HEK293T (cell line): Measurements from ENCODE around the gene POFUT2.

Experiments used
- CTCF ChIA-PET: fragments of 350-600 bp; formaldehyde crosslinking; extraction: SDS; loops from one replicate; lab custom pipeline; 2021; ENCODE audit warnings: antibody characterized with exemption, inconsistent platforms; lab: Yijun Ruan, JAX
- POLR2A ChIA-PET: fragments of 350-600 bp; formaldehyde crosslinking; extraction: SDS; loops from one replicate; lab custom pipeline; 2020; ENCODE audit warnings: antibody characterized with exemption, inconsistent platforms; lab: Yijun Ruan, JAX
- DNase-seq: peaks from one replicate; pipeline ENCODE4 v3.0.0; 2012; ENCODE audit warnings: mixed read lengths; ENCODE audit errors: extremely low spot score
- ARNT ChIP-seq: fragments of 450-650 bp; IDR thresholded peaks from 2 replicates; pipeline ENCODE4 v1.6.1; 2017; ENCODE audit warnings: mild to moderate bottlenecking
- BHLHE40 ChIP-seq: fragments of 450-650 bp; IDR thresholded peaks from 2 replicates; pipeline ENCODE4 v1.6.1; 2016; ENCODE audit warnings: mild to moderate bottlenecking, moderate library complexity, borderline replicate concordance
- CTBP1 ChIP-seq: fragments of 450-650 bp; IDR thresholded peaks from 2 replicates; pipeline ENCODE4 v1.6.1; 2016; ENCODE audit warnings: borderline replicate concordance
- ELF4 ChIP-seq: fragments of 450-650 bp; IDR thresholded peaks from 2 replicates; pipeline ENCODE4 v1.6.1; 2017; ENCODE audit warnings: antibody characterized with exemption
- FOXA1 ChIP-seq: fragments of 450-650 bp; IDR thresholded peaks from 2 replicates; pipeline ENCODE4 v1.6.1; 2016; ENCODE audit warnings: mild to moderate bottlenecking
- FOXK2 ChIP-seq: fragments of 450-650 bp; IDR thresholded peaks from 2 replicates; pipeline ENCODE4 v1.6.1; 2016; ENCODE audit warnings: mild to moderate bottlenecking
- FOXM1 ChIP-seq: fragments of 450-650 bp; IDR thresholded peaks from 2 replicates; pipeline ENCODE4 v1.6.1; 2017; ENCODE audit warnings: mild to moderate bottlenecking, borderline replicate concordance
- HDGF ChIP-seq: fragments of 450-650 bp; IDR thresholded peaks from 2 replicates; pipeline ENCODE4 v1.6.1; 2017; ENCODE audit warnings: antibody characterized with exemption, borderline replicate concordance
- L3MBTL2 ChIP-seq: fragments of 450-650 bp; conservative IDR thresholded peaks from 2 replicates; pipeline ENCODE4 v1.6.1; 2016; ENCODE audit warnings: mild to moderate bottlenecking
- LEF1 ChIP-seq: fragments of 450-650 bp; IDR thresholded peaks from 2 replicates; pipeline ENCODE4 v1.6.1; 2017; ENCODE audit warnings: mild to moderate bottlenecking, borderline replicate concordance
- NFRKB ChIP-seq: fragments of 450-650 bp; IDR thresholded peaks from 2 replicates; pipeline ENCODE4 v1.6.1; 2016; ENCODE audit warnings: mild to moderate bottlenecking, moderate library complexity
- SP1 ChIP-seq: fragments of 450-650 bp; IDR thresholded peaks from 2 replicates; pipeline ENCODE4 v1.6.1; 2017
- SUZ12 ChIP-seq: fragments of 450-650 bp; IDR thresholded peaks from 2 replicates; pipeline ENCODE4 v1.6.1; 2016; ENCODE audit warnings: mild to moderate bottlenecking
- TARDBP ChIP-seq: fragments of 450-650 bp; IDR thresholded peaks from 2 replicates; pipeline ENCODE4 v1.6.1; 2016
- ZNF384 ChIP-seq: fragments of 450-650 bp; IDR thresholded peaks from 2 replicates; pipeline ENCODE4 v1.6.1; 2016
- TF ChIP-seq, protein P1 (sequence below): fragments of 450-650 bp; IDR thresholded peaks from 2 replicates; pipeline ENCODE4 v1.6.1; 2016

POFUT2 gene

DNA sequence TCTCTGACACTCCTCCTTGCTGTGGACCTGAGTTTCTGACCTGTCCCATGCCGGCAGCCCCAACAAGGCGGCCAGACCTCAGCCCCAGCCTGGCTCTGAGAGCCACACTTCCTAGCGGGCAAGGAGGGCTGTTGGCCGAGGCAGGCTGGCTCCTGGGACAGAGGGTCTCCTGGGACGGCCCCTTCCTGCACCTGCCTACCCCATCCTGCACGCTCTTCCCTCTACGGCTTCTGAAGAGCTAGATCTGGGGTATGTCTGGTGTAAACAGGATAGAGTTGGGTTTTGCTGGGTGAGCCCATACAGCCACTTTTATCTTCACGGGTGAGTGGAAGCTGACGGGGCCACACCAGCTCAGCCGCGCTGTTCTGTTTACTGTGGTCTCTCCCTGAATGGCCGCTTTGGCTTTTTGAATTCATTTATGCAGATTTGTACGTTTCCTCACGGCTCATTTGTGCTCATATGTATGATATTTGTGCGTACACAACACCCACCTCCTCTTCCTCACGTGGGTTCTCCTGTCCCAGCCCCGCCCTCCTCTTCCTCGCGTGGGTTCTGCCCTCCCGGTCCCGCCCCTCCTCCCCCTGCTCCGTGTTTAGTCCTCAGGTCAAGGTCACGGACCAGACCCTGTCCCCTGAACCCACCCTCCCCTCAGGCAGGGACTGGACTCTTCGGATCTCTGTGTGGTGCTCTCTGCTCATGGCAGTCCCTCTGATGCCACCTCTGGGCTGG lies 34.7 kb upstream of the POFUT2 start:
- ChIA-PET POLR2A (interaction anchor here (1.9 kb wide), 1 partner anchor 35 kb away, joined by 5 read pairs; the partner anchor contains the start of gene POFUT2), CTCF (no interaction called here)
- TF ChIP-seq L3MBTL2 (no peak), LEF1 (no peak), BHLHE40 (no peak), HDGF (no peak), ELF4 (no peak), CTBP1 (no peak), ARNT (no peak), SP1 (no peak), FOXM1 (no peak), FOXA1 (no peak), TARDBP (no peak)
- TF ChIP-seq, protein P1, sequence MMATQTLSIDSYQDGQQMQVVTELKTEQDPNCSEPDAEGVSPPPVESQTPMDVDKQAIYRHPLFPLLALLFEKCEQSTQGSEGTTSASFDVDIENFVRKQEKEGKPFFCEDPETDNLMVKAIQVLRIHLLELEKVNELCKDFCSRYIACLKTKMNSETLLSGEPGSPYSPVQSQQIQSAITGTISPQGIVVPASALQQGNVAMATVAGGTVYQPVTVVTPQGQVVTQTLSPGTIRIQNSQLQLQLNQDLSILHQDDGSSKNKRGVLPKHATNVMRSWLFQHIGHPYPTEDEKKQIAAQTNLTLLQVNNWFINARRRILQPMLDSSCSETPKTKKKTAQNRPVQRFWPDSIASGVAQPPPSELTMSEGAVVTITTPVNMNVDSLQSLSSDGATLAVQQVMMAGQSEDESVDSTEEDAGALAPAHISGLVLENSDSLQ: no peak

DNA sequence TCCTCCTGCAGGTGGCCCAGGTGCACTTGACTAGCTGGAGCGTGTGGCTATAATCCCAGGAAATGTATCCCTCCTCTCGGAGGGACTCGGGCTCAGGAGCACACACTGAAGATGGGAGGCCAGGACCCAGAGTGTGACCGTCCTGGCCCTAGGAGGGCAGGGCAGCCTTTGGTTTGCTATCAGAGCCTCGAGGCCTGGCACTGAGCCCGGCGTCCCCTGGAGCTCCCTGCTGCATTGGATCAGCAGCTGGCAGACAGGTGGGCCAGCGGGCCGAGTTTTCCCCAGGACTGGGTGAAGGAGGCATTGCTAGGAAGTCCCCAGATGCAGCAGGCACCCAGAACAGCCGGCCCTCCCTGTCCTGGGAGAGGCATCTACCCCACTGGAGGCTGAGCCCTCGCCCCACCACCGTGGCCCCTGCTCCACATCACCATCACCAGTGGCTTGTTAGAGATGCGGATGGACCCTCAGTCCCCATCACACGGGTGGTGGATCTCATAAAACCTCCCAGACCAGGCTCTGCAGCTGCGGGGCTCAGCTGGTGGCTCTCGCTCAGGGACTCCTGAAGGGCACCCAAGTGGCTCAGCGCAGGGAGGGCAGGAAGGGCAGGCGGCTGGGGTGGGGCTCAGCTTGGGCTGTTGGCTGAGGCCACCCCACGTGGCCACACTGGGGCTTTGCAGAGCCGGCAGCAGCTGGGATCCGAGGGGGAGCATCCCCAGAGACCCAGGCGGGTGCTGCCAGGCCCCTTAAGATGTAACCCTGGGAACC lies 32.7 kb upstream of the POFUT2 start:
- no peak for DNase-seq
- POLR2A ChIA-PET: interaction anchor here (1.0 kb wide), 1 partner anchor 33 kb away, joined by 4 read pairs; the partner anchor contains the start of gene POFUT2
- CTCF ChIA-PET: interaction anchor here (0.7 to 1.8 kb wide), 2 partner anchors 12 to 76 kb away, joined by 5 read pairs; no protein-coding TSS in a partner anchor
- TF ChIP-seq ELF4 (no peak), FOXA1 (no peak), FOXK2 (no peak), ARNT (no peak), ZNF384 (no peak), HDGF (no peak), SUZ12 (no peak), BHLHE40 (no peak), TARDBP (no peak), L3MBTL2 (no peak), NFRKB (no peak), CTBP1 (no peak), FOXM1 (no peak)
- TF ChIP-seq, protein P1: no peak

More for the DNA sequence above, 34.7 kb upstream of the POFUT2 start:
- no peak for DNase-seq

DNA sequence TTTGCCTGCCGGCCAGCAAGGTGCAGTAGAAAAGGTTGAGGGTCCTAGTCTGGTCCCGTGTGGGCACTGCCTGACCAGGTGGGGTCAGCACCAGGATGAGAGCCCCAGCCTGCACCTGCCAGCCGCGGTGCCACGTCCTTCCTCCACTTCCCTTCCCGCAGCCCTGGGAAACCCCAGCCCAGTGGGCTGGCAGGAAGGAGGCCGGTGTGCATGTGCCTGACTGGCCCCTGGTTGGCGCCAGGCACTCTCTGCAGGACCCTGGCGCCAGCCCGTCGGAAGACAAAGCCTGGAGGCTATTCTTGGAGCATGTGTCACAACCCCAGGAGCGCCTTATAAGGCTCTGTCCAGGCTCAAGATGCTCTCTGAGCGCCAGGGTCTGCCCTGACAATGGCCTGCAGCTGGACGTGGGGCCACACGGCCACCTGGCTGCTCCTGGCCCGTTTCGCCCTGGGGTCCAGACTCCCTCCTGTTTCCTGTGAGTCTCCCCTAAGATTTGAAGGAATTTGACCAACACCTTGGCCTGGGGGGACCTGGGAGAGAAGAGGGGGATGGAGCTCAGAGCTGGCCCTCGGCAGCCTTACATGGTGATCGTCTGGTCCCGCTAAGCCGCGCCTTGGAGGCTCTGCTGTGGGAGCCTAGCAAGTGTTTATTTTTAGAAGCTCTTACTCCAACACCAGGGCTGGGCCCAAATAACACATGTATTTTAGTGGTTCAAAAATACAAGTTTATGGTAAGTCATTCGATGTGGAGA lies 31.9 kb upstream of the POFUT2 start:
- no peak for DNase-seq
- ChIA-PET POLR2A (interaction anchor here (1.0 kb wide), 1 partner anchor 32 kb away, joined by 4 read pairs; the partner anchor contains the start of gene POFUT2), CTCF (interaction anchor here (1.8 kb wide), 1 partner anchor 11 kb away, joined by 5 read pairs; no protein-coding TSS in a partner anchor)
- TF ChIP-seq SUZ12 (no peak), TARDBP (no peak), FOXK2 (no peak), L3MBTL2 (no peak), BHLHE40 (no peak), ZNF384 (no peak), SP1 (no peak), NFRKB (no peak), ELF4 (no peak), FOXA1 (no peak), LEF1 (no peak), FOXM1 (no peak)

DNA sequence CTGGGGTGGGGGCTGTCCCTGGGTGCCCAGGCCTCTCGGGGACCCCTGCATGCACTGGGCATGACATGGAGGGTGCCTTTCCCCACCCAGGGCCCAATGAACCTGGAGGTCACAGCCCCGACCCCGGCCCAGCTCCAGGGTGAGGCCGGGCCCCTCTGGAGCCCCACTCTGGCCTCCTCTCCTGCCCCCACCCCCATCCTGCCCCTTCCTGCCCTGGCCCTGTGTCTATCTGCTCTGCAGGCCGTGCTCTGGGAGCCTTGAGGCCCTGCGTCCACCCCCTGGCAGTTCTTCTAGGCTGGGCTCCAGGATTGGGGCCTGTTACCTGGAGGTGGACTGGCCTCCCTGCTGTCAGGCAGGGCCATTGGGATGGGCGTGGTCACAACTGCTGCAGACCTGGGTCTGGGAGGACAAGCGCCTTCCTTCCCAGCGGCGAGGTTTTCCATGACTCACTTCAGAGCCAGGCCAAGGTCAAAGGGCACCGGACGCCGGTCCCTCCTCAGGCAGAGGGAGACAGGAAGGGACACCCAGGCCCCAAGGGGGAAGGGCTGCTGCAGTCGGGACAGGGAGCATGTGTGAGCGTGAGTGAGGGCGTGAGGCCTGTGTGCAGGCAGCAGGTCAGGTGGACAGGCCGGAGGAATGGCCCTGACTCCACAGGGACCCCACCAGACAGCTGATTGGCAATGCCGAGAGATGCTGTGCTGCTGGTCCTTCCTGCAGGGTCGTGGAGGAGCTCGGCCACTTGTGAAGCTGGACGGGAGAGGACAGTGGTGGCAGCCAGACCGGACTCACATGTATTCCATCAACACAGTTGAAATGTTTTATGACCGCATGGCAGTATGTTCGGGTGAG lies 31.1 kb upstream of the POFUT2 start:
- DNase-seq: no peak
- ChIA-PET POLR2A (no interaction called here), CTCF (interaction anchor here (1.0 kb wide), 1 partner anchor 10 kb away, joined by 3 read pairs; no protein-coding TSS in a partner anchor)
- TF ChIP-seq ZNF384 (no peak), ELF4 (no peak), L3MBTL2 (no peak), FOXM1 (no peak), SP1 (no peak)
- TF ChIP-seq, protein P1: no peak

DNA sequence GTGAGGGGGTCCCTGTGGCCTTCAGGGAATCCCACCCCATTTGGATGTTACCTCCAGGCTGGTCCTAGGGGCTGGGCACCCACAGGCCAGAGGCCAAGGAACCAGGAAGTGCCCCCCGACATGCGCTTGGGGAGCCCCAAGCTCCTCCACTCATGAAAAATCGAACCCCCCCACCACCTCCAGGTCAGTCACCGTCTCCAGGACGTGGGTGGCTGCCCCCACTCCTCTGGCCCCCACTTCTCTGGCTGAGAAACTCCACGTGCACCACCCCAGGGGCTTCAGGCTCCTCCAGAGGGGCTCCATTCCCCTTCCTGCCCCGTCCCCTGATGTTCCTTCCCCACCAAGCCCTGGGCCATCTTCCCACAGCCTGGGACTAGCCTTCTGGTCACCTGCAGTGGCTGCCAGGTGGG lies 30.5 kb upstream of the POFUT2 start:
- ChIA-PET CTCF (interaction anchor here (1.0 kb wide), 1 partner anchor 9 kb away, joined by 3 read pairs; no protein-coding TSS in a partner anchor), POLR2A (no interaction called here)
- TF ChIP-seq SP1 (no peak), SUZ12 (no peak), FOXA1 (no peak), ARNT (no peak), FOXK2 (no peak), ZNF384 (no peak), NFRKB (no peak), HDGF (no peak), L3MBTL2 (no peak), LEF1 (no peak), TARDBP (no peak)
- TF ChIP-seq, protein P1: no peak
- DNase-seq: no peak
